Measurements from ENCODE around the gene GRK5.

The GRK5 gene

DNA sequence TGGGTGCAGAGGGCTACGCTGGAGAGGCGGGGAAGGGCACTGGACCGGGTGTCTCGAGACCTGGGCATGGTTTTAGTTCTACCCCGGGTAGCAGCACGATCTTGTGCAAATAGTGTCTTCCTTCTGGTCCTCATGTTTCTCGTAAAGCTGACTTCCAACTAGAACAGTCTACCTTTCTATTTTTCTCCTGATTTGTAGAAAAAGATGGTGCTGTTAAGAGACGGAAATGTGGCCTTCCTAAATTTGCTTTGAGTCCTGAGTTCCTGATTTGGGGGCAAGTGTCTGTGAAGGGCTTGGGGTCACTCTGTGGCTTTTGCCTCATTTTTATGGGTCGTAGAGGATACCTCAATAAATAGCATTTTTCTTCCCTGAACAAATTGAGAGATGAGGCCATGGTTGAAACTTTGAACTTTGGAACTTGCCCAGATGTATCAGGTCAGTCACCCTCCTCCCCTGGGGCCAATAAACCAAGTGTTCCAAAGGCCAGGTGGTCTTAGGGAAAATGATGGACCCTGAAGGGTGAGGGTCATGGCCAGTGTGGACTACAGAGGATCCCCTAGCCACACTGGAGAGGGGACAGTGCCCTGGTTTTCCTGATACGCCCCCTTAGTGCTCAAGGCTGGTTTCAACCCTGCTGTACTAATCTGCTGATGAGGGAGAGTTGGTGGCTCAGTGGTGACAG is 45.2 kb downstream of the GRK5 start:
- H3K36me3 ChIP-seq (replicated peaks; ENCODE audit: insufficient read depth, low read length) = no peaks in the 10 kb centered on the region
- no peaks in the 10 kb centered on the region for H3K27me3 ChIP-seq (replicated peaks; ENCODE audit: insufficient read depth, low read length)
- no peaks in the 10 kb centered on the region for H3K9me3 ChIP-seq (replicated peaks; ENCODE audit: insufficient read depth, low read length)
- no peaks in the 10 kb centered on the region for H4K20me1 ChIP-seq (ENCODE audit: insufficient read depth, low read length)
- H3K27ac ChIP-seq (ENCODE audit: low read length) = no peak overlapping the region
- H3F3A ChIP-seq (ENCODE audit: insufficient read depth, low read length) = no peaks in the 10 kb centered on the region
- no peak overlapping the region for H3K9ac ChIP-seq (ENCODE audit: low read length)
- no peak overlapping the region for H2AFZ ChIP-seq (ENCODE audit: low read length)
- H3K4me1 ChIP-seq (ENCODE audit: low read length) = no peaks in the 10 kb centered on the region
- H3K4me2 ChIP-seq (ENCODE audit: low read depth, low read length) = no peak overlapping the region
- H3K4me3 ChIP-seq (ENCODE audit: low read length) = no peak overlapping the region
- TF ChIP-seq, protein P1, sequence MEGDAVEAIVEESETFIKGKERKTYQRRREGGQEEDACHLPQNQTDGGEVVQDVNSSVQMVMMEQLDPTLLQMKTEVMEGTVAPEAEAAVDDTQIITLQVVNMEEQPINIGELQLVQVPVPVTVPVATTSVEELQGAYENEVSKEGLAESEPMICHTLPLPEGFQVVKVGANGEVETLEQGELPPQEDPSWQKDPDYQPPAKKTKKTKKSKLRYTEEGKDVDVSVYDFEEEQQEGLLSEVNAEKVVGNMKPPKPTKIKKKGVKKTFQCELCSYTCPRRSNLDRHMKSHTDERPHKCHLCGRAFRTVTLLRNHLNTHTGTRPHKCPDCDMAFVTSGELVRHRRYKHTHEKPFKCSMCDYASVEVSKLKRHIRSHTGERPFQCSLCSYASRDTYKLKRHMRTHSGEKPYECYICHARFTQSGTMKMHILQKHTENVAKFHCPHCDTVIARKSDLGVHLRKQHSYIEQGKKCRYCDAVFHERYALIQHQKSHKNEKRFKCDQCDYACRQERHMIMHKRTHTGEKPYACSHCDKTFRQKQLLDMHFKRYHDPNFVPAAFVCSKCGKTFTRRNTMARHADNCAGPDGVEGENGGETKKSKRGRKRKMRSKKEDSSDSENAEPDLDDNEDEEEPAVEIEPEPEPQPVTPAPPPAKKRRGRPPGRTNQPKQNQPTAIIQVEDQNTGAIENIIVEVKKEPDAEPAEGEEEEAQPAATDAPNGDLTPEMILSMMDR (IDR thresholded peaks at IDR 0.05; ENCODE audit: low read length) = no peak
- H3K9me2 ChIP-seq (replicated peaks; ENCODE audit: insufficient read depth, low read length) = no peaks in the 10 kb centered on the region
- no peaks in the 10 kb centered on the region for H3K79me2 ChIP-seq (ENCODE audit: low read length)
- DNase-seq = no peak

DNA sequence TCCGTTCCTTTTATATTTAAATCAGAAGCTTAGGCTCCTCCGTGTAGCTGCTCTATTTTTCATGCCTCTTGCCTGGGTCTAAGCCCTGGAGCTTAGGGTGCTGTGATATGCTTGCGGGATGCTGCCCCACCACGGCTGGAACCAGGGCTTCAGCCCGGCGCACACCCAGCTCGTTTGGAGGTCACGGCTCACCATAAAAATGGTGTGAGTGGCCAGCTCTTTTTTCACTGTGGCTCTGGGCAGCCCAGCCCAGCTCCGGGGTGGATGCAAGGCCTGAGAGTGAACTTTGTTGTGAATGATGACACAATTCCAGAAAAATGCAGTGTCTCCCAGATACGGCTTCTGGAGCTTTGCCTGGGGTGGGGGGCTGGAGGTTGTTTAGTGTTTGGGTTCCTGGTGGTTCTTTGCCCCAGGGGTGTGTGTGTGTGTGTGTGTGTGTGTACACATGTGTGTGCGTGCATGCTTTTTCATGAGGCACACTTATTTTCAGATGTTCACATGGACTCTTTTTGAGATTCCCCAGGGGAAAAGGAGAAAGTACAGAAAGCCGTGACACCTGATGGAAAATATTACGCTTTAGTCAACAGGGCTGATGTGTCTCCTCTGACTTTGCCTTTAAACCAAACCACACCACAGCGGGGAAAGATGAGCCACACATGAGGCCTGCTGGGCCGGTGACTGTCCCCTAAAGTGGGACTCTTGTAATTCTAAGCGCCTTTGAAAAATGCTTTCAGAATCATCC is 46.2 kb downstream of the GRK5 start:
- no peak overlapping the region for H3K4me2 ChIP-seq (ENCODE audit: low read depth, low read length)
- H3K27ac ChIP-seq (ENCODE audit: low read length) = no peak overlapping the region
- H3F3A ChIP-seq (ENCODE audit: insufficient read depth, low read length) = no peaks in the 10 kb centered on the region
- H3K4me1 ChIP-seq (ENCODE audit: low read length) = no peaks in the 10 kb centered on the region
- no peak overlapping the region for H3K4me3 ChIP-seq (ENCODE audit: low read length)
- H3K9me2 ChIP-seq (replicated peaks; ENCODE audit: insufficient read depth, low read length) = no peaks in the 10 kb centered on the region
- H3K36me3 ChIP-seq (replicated peaks; ENCODE audit: insufficient read depth, low read length) = no peaks in the 10 kb centered on the region
- H3K79me2 ChIP-seq (ENCODE audit: low read length) = no peaks in the 10 kb centered on the region
- TF ChIP-seq, protein P1 (IDR thresholded peaks at IDR 0.05; ENCODE audit: low read length) = no peak
- TF ChIP-seq EZH2 (optimal IDR thresholded peaks at IDR 0.05; ENCODE audit: low read depth, low read length) = no peak
- no peak for TF ChIP-seq EZH2phosphoT487 (IDR thresholded peaks at IDR 0.05; ENCODE audit: low read length)
- H3K9ac ChIP-seq (ENCODE audit: low read length) = no peak overlapping the region
- no peaks in the 10 kb centered on the region for H3K9me3 ChIP-seq (replicated peaks; ENCODE audit: insufficient read depth, low read length)
- DNase-seq = no peak
- H4K20me1 ChIP-seq (ENCODE audit: insufficient read depth, low read length) = no peaks in the 10 kb centered on the region
- no peaks in the 10 kb centered on the region for H3K27me3 ChIP-seq (replicated peaks; ENCODE audit: insufficient read depth, low read length)
- no peak overlapping the region for H2AFZ ChIP-seq (ENCODE audit: low read length)

DNA sequence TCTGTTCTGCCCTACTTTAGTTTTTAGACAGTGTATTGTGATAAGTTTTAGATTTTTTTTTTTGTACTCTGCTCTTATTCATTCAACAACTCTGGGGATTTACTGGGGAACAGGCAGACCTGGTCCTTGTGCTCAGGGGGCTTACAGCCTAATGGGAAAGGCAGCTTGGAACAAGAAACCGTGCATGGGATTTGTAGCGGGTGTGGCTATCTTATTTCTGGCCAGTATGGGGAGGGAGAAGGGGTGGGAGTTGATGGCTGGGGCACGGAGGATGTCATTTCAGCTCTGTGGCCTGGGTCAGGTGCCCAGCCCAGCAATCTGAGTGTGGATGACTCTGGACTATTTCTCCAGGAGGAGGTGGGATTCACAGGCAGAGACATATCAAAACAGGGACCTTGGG is 47.0 kb downstream of the GRK5 start:
- H3K9me3 ChIP-seq (replicated peaks; ENCODE audit: insufficient read depth, low read length) = no peaks in the 10 kb centered on the region
- H3K9me2 ChIP-seq (replicated peaks; ENCODE audit: insufficient read depth, low read length) = no peaks in the 10 kb centered on the region
- DNase-seq = no peak
- no peaks in the 10 kb centered on the region for H3K36me3 ChIP-seq (replicated peaks; ENCODE audit: insufficient read depth, low read length)
- TF ChIP-seq EZH2phosphoT487 (IDR thresholded peaks at IDR 0.05; ENCODE audit: low read length) = no peak
- TF ChIP-seq, protein P1 (IDR thresholded peaks at IDR 0.05; ENCODE audit: low read length) = no peak
- no peak for TF ChIP-seq EZH2 (optimal IDR thresholded peaks at IDR 0.05; ENCODE audit: low read depth, low read length)
- H4K20me1 ChIP-seq (ENCODE audit: insufficient read depth, low read length) = no peaks in the 10 kb centered on the region
- no peaks in the 10 kb centered on the region for H3K79me2 ChIP-seq (ENCODE audit: low read length)
- no peaks in the 10 kb centered on the region for H3F3A ChIP-seq (ENCODE audit: insufficient read depth, low read length)
- H3K27ac ChIP-seq (ENCODE audit: low read length) = no peak overlapping the region
- H3K4me2 ChIP-seq (ENCODE audit: low read depth, low read length) = no peak overlapping the region
- no peak overlapping the region for H2AFZ ChIP-seq (ENCODE audit: low read length)
- H3K4me3 ChIP-seq (ENCODE audit: low read length) = no peak overlapping the region
- no peak overlapping the region for H3K9ac ChIP-seq (ENCODE audit: low read length)
- no peaks in the 10 kb centered on the region for H3K4me1 ChIP-seq (ENCODE audit: low read length)
- no peaks in the 10 kb centered on the region for H3K27me3 ChIP-seq (replicated peaks; ENCODE audit: insufficient read depth, low read length)

Data from MM.1S (cell line).